ENCODE results near the gene DAP. TPM values are rescaled to one million over a fixed set of nuclear protein-coding genes. Genes with fewer than 3 reads are reported as not detected.

The DAP gene
- total and polyA plus RNA-seq, 8 donors = 68.3 to 183 (median 132) TPM

GRCh38 chr5:10679336-10679988, 81.6 kb downstream of the DAP start:
- ATAC-seq (no peak), FAIRE-seq (no peak), DNase-seq (no peak)
- no peaks in the 10 kb centered on the region for H3K4me1 ChIP-seq
- H3K36me3 ChIP-seq = peaks cover 0 to 58% (median 35%) of the 10 kb centered on the region in 3 donors
- TF ChIP-seq CTCF (IDR thresholded peaks at IDR 0.05) = no peak
- H3K27me3 ChIP-seq = no peaks in the 10 kb centered on the region
- H3K27ac ChIP-seq = no peak overlapping the region
- intact Hi-C loops (cut with DNase I) = no loop called here
- no peak overlapping the region for H3K4me3 ChIP-seq
- no peaks in the 10 kb centered on the region for H3K9me3 ChIP-seq
- WGBS, 2 donors = 92 to 98% methylated on average over 15 of the region's 15 CpGs

GRCh38 chr5:10678244-10678643, 82.8 kb downstream of the DAP start:
- H3K27ac ChIP-seq = no peak overlapping the region
- ATAC-seq (no peak), DNase-seq (no peak), FAIRE-seq (no peak)
- H3K27me3 ChIP-seq = no peaks in the 10 kb centered on the region
- TF ChIP-seq CTCF (IDR thresholded peaks at IDR 0.05) = no peak
- 92 to 98% methylated on average over 2 of the region's 2 CpGs for WGBS, 2 donors
- intact Hi-C loops (cut with DNase I) = no loop called here
- H3K9me3 ChIP-seq = no peaks in the 10 kb centered on the region
- no peaks in the 10 kb centered on the region for H3K4me1 ChIP-seq
- H3K4me3 ChIP-seq = no peak overlapping the region
- H3K36me3 ChIP-seq = peaks cover 0 to 58% (median 30%) of the 10 kb centered on the region in 3 donors

- DNase-seq (no peak), ATAC-seq (no peak), FAIRE-seq (no peak)
- intact Hi-C loops (cut with DNase I) = no loop called here
- H3K36me3 ChIP-seq = peaks cover 0 to 51% (median 23%) of the 10 kb centered on the region in 3 donors
- H3K4me1 ChIP-seq = no peaks in the 10 kb centered on the region
- no peak overlapping the region for H3K27ac ChIP-seq
- H3K4me3 ChIP-seq = no peak overlapping the region
- no peaks in the 10 kb centered on the region for H3K27me3 ChIP-seq
- 91 to 96% methylated on average over 7 of the region's 7 CpGs for WGBS, 2 donors
- H3K9me3 ChIP-seq = no peaks in the 10 kb centered on the region
- TF ChIP-seq CTCF (IDR thresholded peaks at IDR 0.05) = no peak
Observed at GRCh38 chr5:10677533-10677932, 83.5 kb downstream of the DAP start.

GRCh38 chr5:10676946-10677345, 84.1 kb downstream of the DAP start:
- Histone ChIP-seq H3K27me3 (no peaks in the 10 kb centered on the region), H3K9me3 (no peaks in the 10 kb centered on the region), H3K4me1 (peaks cover 0 to 2% (median 0%) of the 10 kb centered on the region in 3 donors), H3K36me3 (peaks cover 0 to 46% (median 18%) of the 10 kb centered on the region in 3 donors), H3K27ac (no peak overlapping the region), H3K4me3 (no peak overlapping the region)
- no peak for TF ChIP-seq CTCF (IDR thresholded peaks at IDR 0.05)
- WGBS, 2 donors = 93 to 99% methylated on average over 1 of the region's 1 CpG
- FAIRE-seq = no peak
- intact Hi-C loops (cut with DNase I) = no loop called here
- DNase-seq = no peak
- no peak for ATAC-seq

- 76 to 85% methylated on average over 4 of the region's 4 CpGs for WGBS, 2 donors
- no peak overlapping the region for H3K4me3 ChIP-seq
- peaks cover 0 to 39% (median 18%) of the 10 kb centered on the region in 3 donors for H3K36me3 ChIP-seq
- H3K27me3 ChIP-seq = no peaks in the 10 kb centered on the region
- intact Hi-C loops (cut with DNase I) = no loop called here
- no peak for FAIRE-seq
- no peak overlapping the region for H3K27ac ChIP-seq
- H3K4me1 ChIP-seq = peaks cover 0 to 3% (median 0%) of the 10 kb centered on the region in 3 donors
- no peak for TF ChIP-seq CTCF (IDR thresholded peaks at IDR 0.05)
- ATAC-seq = peak in 1 of 4 donors; percentile 14
- no peaks in the 10 kb centered on the region for H3K9me3 ChIP-seq
- no peak for DNase-seq
Observed at GRCh38 chr5:10676224-10676623, 84.8 kb downstream of the DAP start.

Data from pancreas (tissue), 10 donors.